GM18498 (cell line): ENCODE measurements around the gene CPLX1.

Experiments
- ATAC-seq: cut with Tn5 transposase; IDR thresholded peaks from one replicate; pipeline ENCODE4 v1.9.1; 2021; ENCODE audit warnings: mild to moderate bottlenecking, moderate library complexity; ENCODE audit not compliant: unreplicated experiment

CPLX1 gene

GRCh38 chr4:856225-856901, 30.4 kb upstream of the CPLX1 start:
- no peak for ATAC-seq

GRCh38 chr4:855880-856224, 29.9 kb upstream of the CPLX1 start:
- ATAC-seq, result no peak

GRCh38 chr4:854356-854755, 28.4 kb upstream of the CPLX1 start:
- no peak for ATAC-seq

GRCh38 chr4:853416-853781, 27.5 kb upstream of the CPLX1 start:
- no peak for ATAC-seq

- no peak for ATAC-seq
Observed at GRCh38 chr4:851701-852430, 25.9 kb upstream of the CPLX1 start.

GRCh38 chr4:850323-850945, 24.5 kb upstream of the CPLX1 start:
- no peak for ATAC-seq

GRCh38 chr4:849478-850175, 23.7 kb upstream of the CPLX1 start:
- no peak for ATAC-seq

- no peak for ATAC-seq
Observed at GRCh38 chr4:848803-849477, 23.0 kb upstream of the CPLX1 start.

- no peak for ATAC-seq
Observed at GRCh38 chr4:848307-848691, 22.4 kb upstream of the CPLX1 start.

- ATAC-seq, result no peak
Observed at GRCh38 chr4:845836-846251, 19.9 kb upstream of the CPLX1 start.

- ATAC-seq, result no peak
Observed at GRCh38 chr4:845233-845835, 19.4 kb upstream of the CPLX1 start.

- ATAC-seq, result no peak
Observed at GRCh38 chr4:844752-845232, 18.9 kb upstream of the CPLX1 start.

- ATAC-seq, result no peak
Observed at GRCh38 chr4:839675-840443, 13.9 kb upstream of the CPLX1 start.

GRCh38 chr4:837772-838171, 11.8 kb upstream of the CPLX1 start:
- ATAC-seq, result no peak

- no peak for ATAC-seq
Observed at GRCh38 chr4:836750-837301, 10.9 kb upstream of the CPLX1 start.

- no peak for ATAC-seq
Observed at GRCh38 chr4:836003-836511, 10.1 kb upstream of the CPLX1 start.

GRCh38 chr4:835148-836002, 9.4 kb upstream of the CPLX1 start:
- no peak for ATAC-seq

- ATAC-seq, result no peak
Observed at GRCh38 chr4:834368-835147, 8.6 kb upstream of the CPLX1 start.
